Adrenal gland (tissue), 5 donors: ENCODE data around the gene VSTM2L.

ENCODE experiments used
- CTCF ChIP-seq, 6 experiments: fragments of 450-650 bp in 4 of 6; fragments of 200-600 bp in 2 of 6; sonication (generic) in 1 of 6; IDR thresholded peaks; 1 replicate in 5 of 6; 2 replicates in 1 of 6; pipeline versions ENCODE4 v1.5.1 to v1.8.0; 2016 to 2021; ENCODE audit warnings: antibody characterized with exemption in 6 of 6, mild to moderate bottlenecking in 2 of 6, moderate library complexity in 1 of 6
- POLR2A ChIP-seq, 2 donors: fragments of 450-650 bp; IDR thresholded peaks; one replicate each; pipeline ENCODE4 v1.6.1; 2017; ENCODE audit warnings: antibody characterized with exemption in 2 of 2, mild to moderate bottlenecking in 2 of 2, moderate library complexity in 1 of 2
- donor health status: DM: no; HTN: no; CAD: no.

GRCh38 chr20:37919389-37920040 is 16.6 kb downstream of the VSTM2L start:
- no peak for TF ChIP-seq CTCF (IDR thresholded peaks at IDR 0.05)
- no peak for TF ChIP-seq POLR2A (IDR thresholded peaks at IDR 0.05)
